GM12873 (cell line): ENCODE measurements around the gene PIP5K1B.

Source experiments
- CTCF ChIP-seq: IDR thresholded peaks from 2 replicates; pipeline ENCODE4 v1.5.1; 2012; ENCODE audit warnings: low read depth, mild to moderate bottlenecking, moderate library complexity, low read length, control low read depth; ENCODE audit not compliant: insufficient read depth; ENCODE audit errors: missing control alignments

PIP5K1B gene

DNA sequence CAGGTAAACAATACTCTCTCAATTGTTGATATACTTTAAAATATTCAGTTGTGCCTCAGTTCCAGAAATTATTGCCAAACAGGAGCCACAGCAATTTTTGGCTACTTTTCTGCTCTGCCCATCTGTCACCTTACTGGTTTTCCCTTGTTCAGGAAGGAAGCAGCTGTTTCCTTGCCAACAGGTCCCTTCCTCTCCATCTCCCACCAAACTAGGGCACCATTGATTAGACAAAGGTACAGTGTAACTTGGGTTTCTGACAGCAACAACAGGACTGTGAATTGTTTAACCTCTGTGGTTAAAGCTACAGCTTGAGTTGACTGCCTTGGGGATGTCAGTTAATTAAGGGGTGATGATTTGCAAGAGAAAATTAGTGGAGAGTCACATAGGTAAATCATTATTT lies 76.9 kb downstream of the PIP5K1B start:
- no peak for TF ChIP-seq CTCF

- TF ChIP-seq CTCF: no peak
Observed at GRCh38 chr9:68782546-68782945, 77.5 kb downstream of the PIP5K1B start.

- TF ChIP-seq CTCF: no peak
Observed at GRCh38 chr9:68785965-68786364, 80.9 kb downstream of the PIP5K1B start.

DNA sequence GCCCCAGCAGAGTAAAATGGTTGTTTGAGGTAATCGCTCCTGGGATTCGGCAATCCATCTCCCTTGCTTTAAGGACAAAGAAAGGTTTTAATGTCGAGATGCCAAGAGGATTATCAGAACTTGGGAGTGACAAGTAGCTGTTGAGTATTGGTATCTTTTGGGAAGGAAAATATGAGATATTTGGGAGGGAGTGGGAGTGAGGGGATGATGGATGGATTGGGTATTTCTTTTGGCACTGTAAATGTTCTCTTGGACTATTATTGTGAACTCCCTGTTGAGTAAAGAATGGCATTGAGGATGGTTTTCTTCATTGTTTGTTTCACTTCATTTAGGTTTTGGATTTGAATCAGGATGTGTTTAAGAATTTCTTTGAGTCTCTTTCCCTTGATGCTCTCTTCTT lies 86.1 kb downstream of the PIP5K1B start:
- no peak for TF ChIP-seq CTCF

DNA sequence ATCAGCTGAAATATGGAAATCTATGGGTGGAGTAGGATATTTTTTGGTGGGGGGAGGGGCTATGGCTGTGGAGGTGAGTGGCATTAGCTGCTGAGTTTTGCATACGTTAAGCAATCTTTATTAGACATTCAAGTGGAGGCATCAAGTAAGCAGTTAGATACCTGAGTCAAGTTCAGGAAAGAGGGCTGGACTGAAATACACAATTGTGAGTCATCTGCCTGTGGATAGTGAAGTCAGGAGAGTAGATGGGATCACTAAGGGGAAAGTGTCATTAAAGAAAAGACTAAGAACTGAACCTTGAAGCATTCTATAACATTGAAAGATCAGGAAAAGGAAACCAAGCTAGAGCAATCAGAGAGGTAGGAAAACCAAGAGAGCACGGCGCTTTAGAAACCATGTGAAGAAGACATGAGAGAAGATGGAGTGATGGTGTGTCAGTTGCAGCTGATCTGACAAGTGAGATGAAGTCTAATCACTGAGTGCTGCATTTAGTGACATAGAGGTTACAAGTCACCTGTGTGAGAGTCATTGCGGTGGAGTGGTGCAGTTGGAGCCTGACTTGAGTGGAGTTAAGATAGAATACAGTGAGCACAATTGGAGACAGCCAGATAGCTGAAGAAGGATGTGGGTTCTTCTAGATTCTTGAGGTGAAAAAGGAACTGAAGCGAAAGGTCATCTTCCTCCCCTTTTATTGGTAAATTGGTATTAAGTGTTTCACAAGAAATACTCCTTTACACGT lies 88.7 kb downstream of the PIP5K1B start:
- no peak for TF ChIP-seq CTCF

GRCh38 chr9:68794898-68795297 lies 89.9 kb downstream of the PIP5K1B start:
- TF ChIP-seq CTCF: no peak

- no peak for TF ChIP-seq CTCF
Observed at GRCh38 chr9:68795411-68795810, 90.4 kb downstream of the PIP5K1B start.
